HG03354 (cell line): ENCODE measurements around the gene PTPRS.
"Not testable (repeated sequence)": the region's sequence is repeated elsewhere in the genome, so short reads cannot be mapped to it uniquely, and the experiment has no call there.

ENCODE experiments used
- ATAC-seq: cut with Tn5 transposase; IDR thresholded peaks from one replicate; pipeline ENCODE4 v1.9.1; 2021; ENCODE audit warnings: mild to moderate bottlenecking; ENCODE audit not compliant: unreplicated experiment, poor library complexity, severe bottlenecking

The PTPRS gene

GRCh38 chr19:5334824-5335500 is 5.7 kb downstream of the PTPRS start:
- ATAC-seq = no peak

- no peak for ATAC-seq
Measured at GRCh38 chr19:5334366-5334739, 6.3 kb downstream of the PTPRS start.

GRCh38 chr19:5333581-5334365 is 6.8 kb downstream of the PTPRS start:
- no peak for ATAC-seq

- ATAC-seq = no peak
Measured at GRCh38 chr19:5332501-5332900, 8.1 kb downstream of the PTPRS start.

GRCh38 chr19:5331790-5332189 is 8.8 kb downstream of the PTPRS start:
- no peak for ATAC-seq

- no peak for ATAC-seq
Measured at GRCh38 chr19:5330307-5330720, 10.3 kb downstream of the PTPRS start.

GRCh38 chr19:5329141-5329540 is 11.5 kb downstream of the PTPRS start:
- no peak for ATAC-seq

- not testable (repeated sequence) for ATAC-seq
Measured at GRCh38 chr19:5328407-5328806, 12.2 kb downstream of the PTPRS start.

GRCh38 chr19:5326986-5327623 is 13.5 kb downstream of the PTPRS start:
- no peak for ATAC-seq

GRCh38 chr19:5326545-5326944 is 14.1 kb downstream of the PTPRS start:
- no peak for ATAC-seq

GRCh38 chr19:5324947-5325346 is 15.7 kb downstream of the PTPRS start:
- ATAC-seq = no peak

- no peak for ATAC-seq
Measured at GRCh38 chr19:5323475-5323811, 17.2 kb downstream of the PTPRS start.

- no peak for ATAC-seq
Measured at GRCh38 chr19:5321851-5322681, 18.5 kb downstream of the PTPRS start.

GRCh38 chr19:5321066-5321642 is 19.5 kb downstream of the PTPRS start:
- ATAC-seq = no peak

- ATAC-seq = no peak
Measured at GRCh38 chr19:5319516-5319915, 21.1 kb downstream of the PTPRS start.

GRCh38 chr19:5318306-5318705 is 22.3 kb downstream of the PTPRS start:
- ATAC-seq = no peak

GRCh38 chr19:5317321-5317720 is 23.3 kb downstream of the PTPRS start:
- no peak for ATAC-seq

GRCh38 chr19:5316138-5316537 is 24.5 kb downstream of the PTPRS start:
- no peak for ATAC-seq

- ATAC-seq = no peak
Measured at GRCh38 chr19:5314907-5315298, 25.7 kb downstream of the PTPRS start.
